Liver (tissue), 9 donors: ENCODE results near the gene SMPD3. TPM values are rescaled to one million over a fixed set of nuclear protein-coding genes. Genes with fewer than 3 reads are reported as not detected.

Source experiments
- DNase-seq: peaks from one replicate; pipeline ENCODE4 v3.0.0-alpha.2; 2017; ENCODE audit warnings: low spot score
- H3K27ac ChIP-seq, 2 donors: one replicate each; pipeline ENCODE4 v1.7.0; 2013; ENCODE audit warnings: inconsistent platforms in 2 of 2, low read length in 2 of 2, control low read depth in 1 of 2, low read depth in 1 of 2, mild to moderate bottlenecking in 1 of 2
- H3K27me3 ChIP-seq, 4 donors: one replicate each; pipeline versions ENCODE4 v1.6.1 to v1.7.0; 2013; ENCODE audit warnings: low read length in 3 of 4, inconsistent platforms in 1 of 4, mild to moderate bottlenecking in 1 of 4, moderate library complexity in 1 of 4; ENCODE audit not compliant: control insufficient read depth in 4 of 4, insufficient read depth in 4 of 4
- H3K36me3 ChIP-seq, 4 donors: one replicate each; pipeline versions ENCODE4 v1.6.1 to v1.7.0; 2013; ENCODE audit warnings: low read length in 3 of 4, mild to moderate bottlenecking in 3 of 4, low read depth in 1 of 4, moderate library complexity in 1 of 4; ENCODE audit not compliant: control insufficient read depth in 4 of 4, insufficient read depth in 3 of 4
- H3K4me1 ChIP-seq, 4 donors: one replicate each; pipeline versions ENCODE4 v1.6.1 to v1.7.0; 2013; ENCODE audit warnings: low read length in 3 of 4, mild to moderate bottlenecking in 3 of 4, moderate library complexity in 1 of 4; ENCODE audit not compliant: control insufficient read depth in 4 of 4, insufficient read depth in 4 of 4
- H3K4me3 ChIP-seq, 3 donors: one replicate each; pipeline versions ENCODE4 v1.6.1 to v1.7.0; 2013; ENCODE audit warnings: low read length in 3 of 3, control low read depth in 1 of 3, low read depth in 1 of 3, mild to moderate bottlenecking in 1 of 3
- H3K9ac ChIP-seq, 2 donors: one replicate each; pipeline ENCODE4 v1.7.0; 2013; ENCODE audit warnings: low read length in 2 of 2, mild to moderate bottlenecking in 2 of 2, moderate library complexity in 2 of 2, control low read depth in 1 of 2, low read depth in 1 of 2
- H3K9me3 ChIP-seq, 4 donors: one replicate each; pipeline versions ENCODE4 v1.6.1 to v1.7.0; 2013; ENCODE audit warnings: low read length in 3 of 4; ENCODE audit not compliant: control insufficient read depth in 4 of 4
- ATF3 ChIP-seq: IDR thresholded peaks from 2 replicates; pipeline ENCODE4 v1.6.1; 2016; ENCODE audit warnings: antibody characterized with exemption
- CTCF ChIP-seq: fragments of 150-350 bp; IDR thresholded peaks from 2 replicates; pipeline ENCODE4 v1.5.1; 2017; ENCODE audit warnings: improper control_type of control experiment, low read depth, low read length; ENCODE audit not compliant: missing input control
- EGR1 ChIP-seq, 2 donors: IDR thresholded peaks; 2 replicates each; pipeline ENCODE4 v1.6.1; 2016 to 2018; ENCODE audit warnings: antibody characterized with exemption in 2 of 2, low read depth in 2 of 2
- FOXA1 ChIP-seq: IDR thresholded peaks from 2 replicates; pipeline ENCODE4 v1.6.1; 2016; ENCODE audit warnings: antibody characterized with exemption
- FOXA2 ChIP-seq: IDR thresholded peaks from 2 replicates; pipeline ENCODE4 v1.6.1; 2016; ENCODE audit warnings: antibody characterized with exemption
- GABPA ChIP-seq, 2 donors: IDR thresholded peaks in 1 of 2; conservative IDR thresholded peaks in 1 of 2; 2 replicates each; pipeline ENCODE4 v1.6.1; 2016; ENCODE audit warnings: antibody characterized with exemption in 2 of 2, mild to moderate bottlenecking in 1 of 2, moderate library complexity in 1 of 2
- HNF4A ChIP-seq, 2 donors: conservative IDR thresholded peaks; 2 replicates each; pipeline ENCODE4 v1.6.1; 2016; ENCODE audit warnings: antibody characterized with exemption in 2 of 2, mild to moderate bottlenecking in 2 of 2
- HNF4G ChIP-seq: IDR thresholded peaks from 2 replicates; pipeline ENCODE4 v1.6.1; 2016; ENCODE audit warnings: antibody characterized with exemption
- JUND ChIP-seq, 2 donors: IDR thresholded peaks; 2 replicates each; pipeline ENCODE4 v1.6.1; 2016; ENCODE audit warnings: antibody characterized with exemption in 2 of 2
- MAX ChIP-seq: IDR thresholded peaks from 2 replicates; pipeline ENCODE4 v1.6.1; 2016; ENCODE audit warnings: antibody characterized with exemption
- NR2F2 ChIP-seq: IDR thresholded peaks from 2 replicates; pipeline ENCODE4 v1.6.1; 2016; ENCODE audit warnings: antibody characterized with exemption
- RAD21 ChIP-seq, 2 donors: IDR thresholded peaks; 2 replicates each; pipeline ENCODE4 v1.6.1; 2016; ENCODE audit warnings: antibody characterized with exemption in 2 of 2, mild to moderate bottlenecking in 2 of 2
- REST ChIP-seq: IDR thresholded peaks from 2 replicates; pipeline ENCODE4 v1.6.1; 2016; ENCODE audit warnings: antibody characterized with exemption, mild to moderate bottlenecking
- RXRA ChIP-seq, 2 donors: IDR thresholded peaks; 2 replicates each; pipeline ENCODE4 v1.6.1; 2017 to 2018; ENCODE audit warnings: antibody characterized with exemption in 2 of 2, mild to moderate bottlenecking in 1 of 2
- SP1 ChIP-seq: IDR thresholded peaks from 2 replicates; pipeline ENCODE4 v1.6.1; 2018; ENCODE audit warnings: antibody characterized with exemption, mild to moderate bottlenecking
- TAF1 ChIP-seq: conservative IDR thresholded peaks from 2 replicates; pipeline ENCODE4 v1.6.1; 2016; ENCODE audit warnings: antibody characterized with exemption, mild to moderate bottlenecking
- YY1 ChIP-seq: IDR thresholded peaks from 2 replicates; pipeline ENCODE4 v1.6.1; 2016; ENCODE audit warnings: antibody characterized with exemption, mild to moderate bottlenecking
- ZBTB33 ChIP-seq: IDR thresholded peaks from 2 replicates; pipeline ENCODE4 v1.6.1; 2016; ENCODE audit warnings: antibody characterized with exemption
- WGBS: extraction: QIAGEN DNeasy Blood & Tissue Kit; methylation state at CpG from one replicate; pipeline ENCODE4 v1.1.7; 2013; 5-methylcytosine and 5-hydroxymethylcytosine counted together
- polyA plus RNA-seq, 2 donors: library from polyadenylated mRNA; stranded (reverse) in 1 of 2; unstranded in 1 of 2; fragments of 200-250 nt in 1 of 2; fragments of >200 nt in 1 of 2; fragmentation: Nextera tagmentation in 1 of 2; extraction: Ambion mirVana in 1 of 2; gene quantifications; one replicate each; pipeline versions ENCODE4 v1.2.1 to v1.2.3, GENCODE V29; 2013 to 2015
- total RNA-seq, 2 donors: library from RNA; depleted of rRNA; stranded (reverse); fragments of >200 nt; gene quantifications; one replicate each; pipeline ENCODE4 v1.2.3, GENCODE V29; 2014
- donor health status: healthy.
- donor health status: healthy.
- donor health status: healthy.
- donor health status: healthy.
- donor health status: healthy.

Gene SMPD3
- total and polyA plus RNA-seq, 4 donors: 0.33 to 10.6 (median 2.7) TPM

GRCh38 chr16:68377667-68378393 lies 70.5 kb downstream of the SMPD3 start:
- no peaks in the 10 kb centered on the region for H3K4me1 ChIP-seq
- 90% methylated on average over 11 of the region's 11 CpGs for WGBS
- no peak for DNase-seq
- TF ChIP-seq YY1: no peak
- no peak for TF ChIP-seq NR2F2
- no peak for TF ChIP-seq EGR1 (IDR thresholded peaks at IDR 0.05; ENCODE audit: low read depth in 2 of 2)
- no peak for TF ChIP-seq HNF4A (conservative IDR thresholded peaks at IDR 0.05)
- TF ChIP-seq ATF3: no peak
- no peak for TF ChIP-seq FOXA2
- no peak for TF ChIP-seq FOXA1
- TF ChIP-seq HNF4G: no peak
- no peak for TF ChIP-seq RXRA (IDR thresholded peaks at IDR 0.05)
- TF ChIP-seq MAX: no peak
- no peak for TF ChIP-seq CTCF
- TF ChIP-seq REST: no peak
- TF ChIP-seq GABPA (IDR thresholded peaks at IDR 0.05 in 1 of 2, conservative IDR thresholded peaks at IDR 0.05 in 1 of 2): no peak
- no peak for TF ChIP-seq ZBTB33
- no peak for TF ChIP-seq TAF1
- H3K36me3 ChIP-seq: no peaks in the 10 kb centered on the region
- H3K27me3 ChIP-seq: no peaks in the 10 kb centered on the region
- H3K4me3 ChIP-seq: no peak overlapping the region
- H3K9ac ChIP-seq: no peak overlapping the region
- no peaks in the 10 kb centered on the region for H3K9me3 ChIP-seq
- H3K27ac ChIP-seq: no peak overlapping the region

GRCh38 chr16:68377221-68377620 lies 71.1 kb downstream of the SMPD3 start:
- Histone ChIP-seq H3K36me3 (no peaks in the 10 kb centered on the region), H3K9ac (no peak overlapping the region), H3K27ac (no peak overlapping the region), H3K9me3 (no peaks in the 10 kb centered on the region), H3K4me1 (no peaks in the 10 kb centered on the region), H3K27me3 (no peaks in the 10 kb centered on the region), H3K4me3 (no peak overlapping the region)
- 98% methylated on average over 7 of the region's 7 CpGs for WGBS
- no peak for TF ChIP-seq RAD21 (IDR thresholded peaks at IDR 0.05)
- no peak for TF ChIP-seq NR2F2
- TF ChIP-seq JUND (IDR thresholded peaks at IDR 0.05): no peak
- no peak for TF ChIP-seq CTCF
- no peak for TF ChIP-seq SP1
- no peak for TF ChIP-seq RXRA (IDR thresholded peaks at IDR 0.05)
- TF ChIP-seq YY1: no peak
- TF ChIP-seq ATF3: no peak
- TF ChIP-seq HNF4A (conservative IDR thresholded peaks at IDR 0.05): no peak
- no peak for TF ChIP-seq GABPA (IDR thresholded peaks at IDR 0.05 in 1 of 2, conservative IDR thresholded peaks at IDR 0.05 in 1 of 2)
- no peak for DNase-seq
